Measurements from ENCODE around the gene TH. TPM values are rescaled to one million over a fixed set of nuclear protein-coding genes. Genes with fewer than 3 reads are reported as not detected.

TH gene
- total and polyA plus RNA-seq, 2 experiments from 2014 or later, result 0.34 TPM; not detected in 1

DNA sequence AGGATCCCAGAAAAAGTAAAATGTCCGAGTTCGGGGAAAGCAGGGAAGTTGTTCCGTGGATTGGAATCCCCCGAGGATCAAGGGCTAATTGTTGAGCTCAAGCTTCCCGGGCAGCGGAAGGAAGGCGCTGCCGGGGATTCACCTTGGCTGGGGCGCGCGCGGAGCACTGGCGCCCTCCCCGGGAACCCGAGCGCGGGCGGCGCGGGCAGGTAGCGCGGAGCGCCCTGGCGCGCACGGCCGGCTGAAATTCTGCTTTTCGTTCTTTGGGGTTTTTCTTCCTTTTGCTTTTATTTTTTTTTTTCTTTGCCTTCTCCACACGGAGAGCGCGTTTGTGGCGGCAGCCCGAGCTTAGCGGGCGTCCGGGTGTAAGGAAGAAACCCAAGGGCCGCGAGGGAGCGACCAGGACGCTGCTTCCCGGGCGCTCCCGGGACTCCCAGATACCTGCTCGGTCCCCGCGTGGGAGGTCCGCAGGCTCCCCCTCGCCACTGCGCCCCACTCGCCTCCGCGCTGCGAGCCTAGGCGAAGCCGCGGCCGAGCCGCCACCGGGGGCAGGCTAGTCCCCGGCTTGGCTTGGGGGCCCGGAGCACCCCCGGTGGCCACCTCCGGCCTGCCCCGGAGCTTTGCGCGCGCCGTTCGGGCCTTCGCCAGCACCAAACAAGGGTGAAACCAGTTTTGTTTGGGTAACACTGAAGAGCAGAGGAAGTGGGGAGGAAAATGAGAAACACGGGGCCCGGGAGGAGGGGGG lies 27.6 kb downstream of the TH start:
- peak overlapping the region; percentile 55 for H3K4me3 Mint-ChIP-seq
- H3K36me3 ChIP-seq (ENCODE audit: insufficient read depth), result no peaks in the 10 kb centered on the region
- peak overlapping the region; percentile 76 for H3K4me2 ChIP-seq
- peaks cover 96% of the 10 kb centered on the region for H3K27me3 ChIP-seq (ENCODE audit: insufficient read depth)
- peaks cover 6% of the 10 kb centered on the region; the same call in 1 of the 3 replicates for H3K9me3 Mint-ChIP-seq
- H3K27ac ChIP-seq (ENCODE audit: low read depth), result no peak overlapping the region
- peaks cover 89% of the 10 kb centered on the region for H3K27me3 Mint-ChIP-seq (ENCODE audit: insufficient read depth, low read depth, poor library complexity)
- ATAC-seq, result peak; percentile 14
- H3F3A ChIP-seq (replicated peaks; ENCODE audit: low read depth), result no peaks in the 10 kb centered on the region; the same call in 1 of the 2 replicates
- H3K4me1 Mint-ChIP-seq, result peaks cover 9% of the 10 kb centered on the region; the same call in 2 of the 3 replicates
- no peaks in the 10 kb centered on the region for H3K79me2 ChIP-seq (replicated peaks; ENCODE audit: insufficient read depth)
- H3K27ac Mint-ChIP-seq, result no peak overlapping the region
- TF ChIP-seq EZH2phosphoT487 (IDR thresholded peaks at IDR 0.05; ENCODE audit: unreplicated experiment), result peak; percentile 83
- peak; percentile 99 for TF ChIP-seq EZH2 (IDR thresholded peaks at IDR 0.05; ENCODE audit: low read depth, unreplicated experiment)
- no peak for TF ChIP-seq ZNF114 (CRISPR knock-in tag; IDR thresholded peaks at IDR 0.05)
- TF ChIP-seq, protein P1, sequence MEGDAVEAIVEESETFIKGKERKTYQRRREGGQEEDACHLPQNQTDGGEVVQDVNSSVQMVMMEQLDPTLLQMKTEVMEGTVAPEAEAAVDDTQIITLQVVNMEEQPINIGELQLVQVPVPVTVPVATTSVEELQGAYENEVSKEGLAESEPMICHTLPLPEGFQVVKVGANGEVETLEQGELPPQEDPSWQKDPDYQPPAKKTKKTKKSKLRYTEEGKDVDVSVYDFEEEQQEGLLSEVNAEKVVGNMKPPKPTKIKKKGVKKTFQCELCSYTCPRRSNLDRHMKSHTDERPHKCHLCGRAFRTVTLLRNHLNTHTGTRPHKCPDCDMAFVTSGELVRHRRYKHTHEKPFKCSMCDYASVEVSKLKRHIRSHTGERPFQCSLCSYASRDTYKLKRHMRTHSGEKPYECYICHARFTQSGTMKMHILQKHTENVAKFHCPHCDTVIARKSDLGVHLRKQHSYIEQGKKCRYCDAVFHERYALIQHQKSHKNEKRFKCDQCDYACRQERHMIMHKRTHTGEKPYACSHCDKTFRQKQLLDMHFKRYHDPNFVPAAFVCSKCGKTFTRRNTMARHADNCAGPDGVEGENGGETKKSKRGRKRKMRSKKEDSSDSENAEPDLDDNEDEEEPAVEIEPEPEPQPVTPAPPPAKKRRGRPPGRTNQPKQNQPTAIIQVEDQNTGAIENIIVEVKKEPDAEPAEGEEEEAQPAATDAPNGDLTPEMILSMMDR (conservative IDR thresholded peaks at IDR 0.05; ENCODE audit: low read depth in 2 of 2), result peak in 1 of 2 experiments; percentile 22; a peak in 1 of 4 replicates
- no peaks in the 10 kb centered on the region for H3K9me2 ChIP-seq (ENCODE audit: insufficient read depth)
- H4K20me1 ChIP-seq (replicated peaks; ENCODE audit: insufficient read depth), result peaks cover 15% of the 10 kb centered on the region
- no peaks in the 10 kb centered on the region for H3K36me3 Mint-ChIP-seq (ENCODE audit: low read depth)
- DNase-seq (ENCODE audit: low spot score), result peak; percentile 35
- H3K4me1 ChIP-seq (ENCODE audit: insufficient read depth), result peaks cover 11% of the 10 kb centered on the region; the same call in 1 of the 2 replicates
- H2AFZ ChIP-seq, result no peak overlapping the region
- peak overlapping the region; percentile 47 for H3K4me3 ChIP-seq

- Mint-ChIP-seq H3K4me1 (peaks cover 9% of the 10 kb centered on the region; the same call in 2 of the 3 replicates), H3K36me3 (ENCODE audit: low read depth) (no peaks in the 10 kb centered on the region), H3K27me3 (ENCODE audit: insufficient read depth, low read depth, poor library complexity) (peaks cover 87% of the 10 kb centered on the region), H3K4me3 (peak overlapping the region; percentile 55), H3K9me3 (peaks cover 6% of the 10 kb centered on the region; the same call in 1 of the 3 replicates), H3K27ac (no peak overlapping the region)
- Histone ChIP-seq H3K4me1 (ENCODE audit: insufficient read depth) (peaks cover 11% of the 10 kb centered on the region; the same call in 1 of the 2 replicates), H3K79me2 (replicated peaks; ENCODE audit: insufficient read depth) (no peaks in the 10 kb centered on the region), H3K27me3 (ENCODE audit: insufficient read depth) (peaks cover 97% of the 10 kb centered on the region), H3K4me3 (peak overlapping the region; percentile 47), H3F3A (replicated peaks; ENCODE audit: low read depth) (no peaks in the 10 kb centered on the region; the same call in 1 of the 2 replicates), H4K20me1 (replicated peaks; ENCODE audit: insufficient read depth) (peaks cover 15% of the 10 kb centered on the region), H3K9me2 (ENCODE audit: insufficient read depth) (no peaks in the 10 kb centered on the region), H3K27ac (ENCODE audit: low read depth) (no peak overlapping the region), H3K36me3 (ENCODE audit: insufficient read depth) (no peaks in the 10 kb centered on the region), H2AFZ (no peak overlapping the region), H3K4me2 (peak overlapping the region; percentile 76)
- ATAC-seq, result no peak
- TF ChIP-seq EZH2phosphoT487 (IDR thresholded peaks at IDR 0.05; ENCODE audit: unreplicated experiment) (no peak), STAT1 (IDR thresholded peaks at IDR 0.05; ENCODE audit: unreplicated experiment) (no peak), NANOG (IDR thresholded peaks at IDR 0.05; ENCODE audit: borderline replicate concordance) (no peak), ETS1 (IDR thresholded peaks at IDR 0.05) (no peak), EZH2 (IDR thresholded peaks at IDR 0.05; ENCODE audit: low read depth, unreplicated experiment) (no peak), ZNF114 (CRISPR knock-in tag; IDR thresholded peaks at IDR 0.05) (no peak), POLR2AphosphoS5 (IDR thresholded peaks at IDR 0.05; ENCODE audit: low read depth) (no peak), ZNF331 (CRISPR knock-in tag; IDR thresholded peaks at IDR 0.05; ENCODE audit: low read depth) (no peak), JUNB (IDR thresholded peaks at IDR 0.05; ENCODE audit: unreplicated experiment) (no peak)
- TF ChIP-seq, protein P1 (conservative IDR thresholded peaks at IDR 0.05; ENCODE audit: low read depth in 2 of 2), result no peak
- TF ChIP-seq, protein P2, sequence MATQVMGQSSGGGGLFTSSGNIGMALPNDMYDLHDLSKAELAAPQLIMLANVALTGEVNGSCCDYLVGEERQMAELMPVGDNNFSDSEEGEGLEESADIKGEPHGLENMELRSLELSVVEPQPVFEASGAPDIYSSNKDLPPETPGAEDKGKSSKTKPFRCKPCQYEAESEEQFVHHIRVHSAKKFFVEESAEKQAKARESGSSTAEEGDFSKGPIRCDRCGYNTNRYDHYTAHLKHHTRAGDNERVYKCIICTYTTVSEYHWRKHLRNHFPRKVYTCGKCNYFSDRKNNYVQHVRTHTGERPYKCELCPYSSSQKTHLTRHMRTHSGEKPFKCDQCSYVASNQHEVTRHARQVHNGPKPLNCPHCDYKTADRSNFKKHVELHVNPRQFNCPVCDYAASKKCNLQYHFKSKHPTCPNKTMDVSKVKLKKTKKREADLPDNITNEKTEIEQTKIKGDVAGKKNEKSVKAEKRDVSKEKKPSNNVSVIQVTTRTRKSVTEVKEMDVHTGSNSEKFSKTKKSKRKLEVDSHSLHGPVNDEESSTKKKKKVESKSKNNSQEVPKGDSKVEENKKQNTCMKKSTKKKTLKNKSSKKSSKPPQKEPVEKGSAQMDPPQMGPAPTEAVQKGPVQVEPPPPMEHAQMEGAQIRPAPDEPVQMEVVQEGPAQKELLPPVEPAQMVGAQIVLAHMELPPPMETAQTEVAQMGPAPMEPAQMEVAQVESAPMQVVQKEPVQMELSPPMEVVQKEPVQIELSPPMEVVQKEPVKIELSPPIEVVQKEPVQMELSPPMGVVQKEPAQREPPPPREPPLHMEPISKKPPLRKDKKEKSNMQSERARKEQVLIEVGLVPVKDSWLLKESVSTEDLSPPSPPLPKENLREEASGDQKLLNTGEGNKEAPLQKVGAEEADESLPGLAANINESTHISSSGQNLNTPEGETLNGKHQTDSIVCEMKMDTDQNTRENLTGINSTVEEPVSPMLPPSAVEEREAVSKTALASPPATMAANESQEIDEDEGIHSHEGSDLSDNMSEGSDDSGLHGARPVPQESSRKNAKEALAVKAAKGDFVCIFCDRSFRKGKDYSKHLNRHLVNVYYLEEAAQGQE (IDR thresholded peaks at IDR 0.05; ENCODE audit: unreplicated experiment), result no peak
- DNase-seq (ENCODE audit: low spot score), result no peak
These were observed 28.2 kb downstream of the TH start for GRCh38 chr11:2143477-2143798.

Measured in GM23338 (cell line).